CD4-positive, alpha-beta T cell treated with Interleukin-17A for 4 hours (primary cell): Measurements from ENCODE around the gene IFNA14.
A peak's percentile ranks its signal among the peaks of the same experiment; 100 is the strongest.
"Not testable (repeated sequence)": the region's sequence is repeated elsewhere in the genome, so short reads cannot be mapped to it uniquely, and the experiment has no call there.

Source experiments
- DNase-seq: peaks from one replicate; pipeline ENCODE4 v3.0.0-alpha.2; 2020; ENCODE audit warnings: mixed read lengths

IFNA14 gene

GRCh38 chr9:21239911-21240310 lies at the start of gene IFNA14:
Gene IFNA14 (minus strand): TSS chr9:21240005. CDS start chr9:21239935, 70 bp downstream.
- DNase-seq: no peak

DNA sequence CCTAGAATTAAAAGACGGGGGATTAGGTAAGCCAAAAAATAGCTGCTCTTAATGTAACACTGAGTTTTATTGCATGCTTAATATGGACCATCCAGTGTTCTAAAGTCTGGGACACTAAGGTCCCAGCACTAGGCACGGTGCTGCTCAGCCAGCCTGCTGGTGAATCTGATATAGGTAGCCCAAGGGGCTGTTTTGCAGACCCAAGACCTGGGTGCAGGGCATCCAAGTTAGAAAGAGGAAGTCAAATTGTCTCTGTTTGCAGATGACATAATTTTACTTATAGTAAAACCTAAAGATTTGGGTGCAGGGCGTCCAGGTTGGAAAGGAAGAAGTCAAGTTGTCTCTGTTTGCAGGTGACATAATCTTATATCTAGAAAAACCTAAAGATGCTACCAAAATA lies 47.5 kb upstream of the IFNA14 start:
- no peak for DNase-seq

GRCh38 chr9:21286659-21287058 lies 46.9 kb upstream of the IFNA14 start:
- no peak for DNase-seq

DNA sequence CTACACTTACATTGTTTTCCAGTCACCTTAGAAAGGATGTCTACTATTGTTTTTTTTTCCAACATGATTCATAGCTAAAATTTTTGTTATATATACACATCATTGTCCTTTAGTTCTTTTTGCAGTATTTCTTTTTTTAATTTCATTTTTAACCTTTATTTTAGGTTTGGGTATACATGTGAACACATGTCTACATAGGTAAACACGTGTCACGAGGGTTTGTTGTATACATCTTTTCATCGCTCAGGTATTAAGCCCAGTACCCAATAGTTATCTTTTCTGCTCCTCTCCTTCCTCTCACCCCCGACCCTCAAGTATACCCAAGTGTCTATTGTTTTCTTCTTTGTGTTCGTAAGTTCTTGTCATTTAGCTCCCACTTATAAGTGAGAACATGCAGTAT lies 46.3 kb upstream of the IFNA14 start:
- DNase-seq: no peak

- no peak for DNase-seq
Observed at GRCh38 chr9:21281275-21281674, 41.5 kb upstream of the IFNA14 start.

DNA sequence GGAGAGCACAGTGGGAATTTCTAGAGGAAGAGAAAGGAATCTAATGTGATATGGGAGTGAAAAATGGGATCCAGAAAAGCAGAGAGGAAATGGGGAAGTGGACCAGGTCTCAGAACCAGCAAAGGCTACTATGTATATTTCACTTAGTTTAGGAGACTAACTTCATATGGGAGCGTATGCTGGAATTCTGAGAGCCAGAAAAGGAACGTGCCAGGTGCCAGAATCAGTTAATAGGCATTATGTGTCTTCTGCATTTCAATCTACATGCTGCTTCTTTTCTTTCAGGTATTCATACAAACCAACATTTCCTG lies 28.5 kb upstream of the IFNA14 start:
- DNase-seq: no peak

DNA sequence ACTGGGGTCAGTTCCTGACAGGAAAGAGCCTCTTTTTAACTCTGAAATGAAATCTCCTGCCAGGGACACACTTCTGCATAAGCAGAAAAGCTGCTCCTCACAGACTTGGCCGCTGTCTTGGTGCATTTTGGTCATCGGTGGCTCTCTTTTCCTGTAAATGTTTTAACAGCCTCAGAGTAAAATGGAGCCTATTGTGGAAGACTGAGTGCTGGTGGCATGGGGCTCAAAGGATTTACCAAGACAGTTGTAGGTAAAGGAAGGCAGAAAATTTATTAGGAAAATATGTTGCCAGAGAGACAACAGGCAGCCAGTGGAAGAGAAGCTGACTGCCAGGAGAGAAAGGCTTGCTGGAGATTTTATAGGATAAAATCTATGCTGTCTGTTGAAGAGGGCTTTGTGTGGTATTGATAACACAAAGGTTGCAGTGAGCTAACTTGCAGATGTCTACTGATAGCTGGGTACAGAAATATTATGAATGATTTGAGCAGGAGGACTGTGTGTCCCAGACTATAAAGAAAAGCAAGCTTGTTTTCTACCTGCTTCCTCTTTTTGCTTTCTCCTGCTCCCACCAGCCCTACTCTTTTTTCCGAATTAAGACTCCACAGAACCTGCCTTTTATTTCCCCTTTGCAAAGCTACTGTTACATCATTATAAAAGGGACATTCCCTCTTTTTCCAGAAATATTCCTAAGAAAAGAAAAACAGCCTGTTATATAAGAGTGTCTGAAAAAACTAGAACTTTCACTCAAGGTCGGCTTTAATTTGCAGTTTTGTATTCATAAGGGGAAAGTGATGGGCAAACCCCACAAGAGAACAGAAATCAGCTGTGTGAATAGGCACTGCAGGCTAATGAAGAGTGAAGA lies 27.9 kb upstream of the IFNA14 start:
- no peak for DNase-seq

DNA sequence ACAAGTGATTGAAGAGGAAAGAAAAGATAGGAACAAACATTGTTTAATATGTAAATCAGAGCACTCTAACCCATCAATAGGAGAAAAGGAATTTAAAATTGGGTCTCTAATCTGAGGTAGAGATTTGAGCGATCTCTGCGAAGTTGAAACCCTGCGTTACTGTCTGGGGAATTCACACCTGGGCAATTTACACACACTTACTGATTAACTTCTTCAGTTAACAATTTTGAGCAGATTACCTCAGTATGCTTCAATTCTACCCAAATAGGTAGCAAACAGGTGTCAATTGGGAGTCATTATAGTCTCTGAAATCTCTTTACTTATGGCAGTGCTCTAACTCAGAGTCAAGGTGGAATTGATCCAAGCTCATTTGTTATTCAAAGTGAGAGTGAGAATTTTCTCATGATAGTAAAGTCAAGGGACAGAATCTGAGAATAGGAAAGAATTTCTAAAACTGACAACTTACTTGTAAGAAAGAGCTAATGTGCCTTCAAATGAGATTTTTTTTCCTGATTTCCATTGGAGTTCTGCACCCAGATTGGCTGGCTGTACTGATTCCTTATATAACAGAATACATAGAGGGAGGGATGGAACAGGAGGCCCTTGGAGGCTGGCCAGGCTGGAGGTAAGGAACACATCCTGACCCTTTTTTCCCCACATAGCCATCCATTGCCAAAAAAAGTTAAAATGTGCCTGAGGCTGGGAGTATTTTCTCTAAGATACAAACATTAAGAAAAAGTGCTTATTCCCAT lies 27.1 kb upstream of the IFNA14 start:
- DNase-seq: no peak

GRCh38 chr9:21265421-21266189 lies 25.8 kb upstream of the IFNA14 start:
- no peak for DNase-seq

- no peak for DNase-seq
Observed at GRCh38 chr9:21255538-21256212, 15.9 kb upstream of the IFNA14 start.

- peak; percentile 12 for DNase-seq
Observed at GRCh38 chr9:21252721-21253547, 13.1 kb upstream of the IFNA14 start.

DNA sequence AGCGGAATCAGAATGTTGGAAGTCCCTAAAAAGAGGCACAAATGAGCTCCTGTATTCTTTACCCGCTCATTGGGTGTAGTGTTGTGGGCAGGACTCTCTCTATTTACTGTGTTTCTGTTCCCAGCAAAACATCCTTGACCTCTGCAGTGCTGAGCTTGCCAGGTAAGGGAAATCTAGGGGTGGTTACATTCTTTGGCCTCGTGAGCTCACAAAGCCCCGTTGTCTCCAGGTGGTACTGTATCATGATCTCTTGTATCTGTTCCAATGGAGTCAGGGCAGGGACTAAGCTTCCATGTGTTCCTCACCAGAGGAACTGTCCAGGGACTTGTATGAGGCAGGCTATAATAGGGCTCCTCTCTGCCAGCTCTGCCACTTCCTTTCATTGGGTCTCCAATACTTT lies 11.8 kb upstream of the IFNA14 start:
- DNase-seq: no peak

DNA sequence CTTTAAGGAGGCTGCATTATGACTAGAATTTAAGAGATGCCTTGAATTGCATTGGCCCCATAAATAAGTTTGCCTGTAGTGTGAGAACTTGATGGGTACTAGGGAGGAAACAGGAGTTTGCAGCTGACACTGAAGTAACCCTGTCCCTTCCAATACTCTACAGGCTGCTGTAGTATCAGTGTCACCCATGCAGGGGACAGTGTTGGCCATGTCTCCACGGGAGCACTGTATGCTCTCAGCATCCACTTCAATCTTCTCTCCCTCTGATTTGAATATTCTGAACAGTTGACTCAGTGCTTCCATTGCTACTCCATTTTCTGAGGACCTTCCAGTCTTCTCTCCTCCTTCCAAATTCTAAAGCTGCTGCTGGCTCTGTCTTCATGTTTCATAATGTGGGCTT lies 11.4 kb upstream of the IFNA14 start:
- no peak for DNase-seq

DNA sequence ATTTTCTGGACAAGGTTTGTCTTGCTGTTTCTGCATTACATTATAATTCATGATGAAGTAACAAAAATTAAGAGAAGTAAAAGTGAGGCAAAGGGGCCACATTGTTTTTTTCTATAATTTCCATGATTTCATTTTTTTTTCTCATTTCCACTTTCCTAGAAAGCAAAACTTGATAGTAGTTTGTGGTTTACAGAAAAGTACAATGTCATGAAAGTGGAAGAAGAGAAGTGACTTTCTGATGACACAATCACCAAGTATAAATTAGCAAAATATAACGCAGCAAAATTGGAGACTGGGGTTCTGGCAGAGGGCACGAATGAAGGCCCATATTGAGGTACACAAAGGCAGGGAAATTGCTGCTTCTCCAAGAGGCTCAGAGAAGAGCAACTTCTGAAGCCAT lies 5.0 kb upstream of the IFNA14 start:
- DNase-seq: no peak

- DNase-seq: not testable (repeated sequence)
Observed at GRCh38 chr9:21236360-21236714, 3.5 kb downstream of the IFNA14 start.

- peak; percentile 35 for DNase-seq
Observed at GRCh38 chr9:21235468-21236359, 4.1 kb downstream of the IFNA14 start.

GRCh38 chr9:21234153-21234687 lies 5.6 kb downstream of the IFNA14 start:
- no peak for DNase-seq

DNA sequence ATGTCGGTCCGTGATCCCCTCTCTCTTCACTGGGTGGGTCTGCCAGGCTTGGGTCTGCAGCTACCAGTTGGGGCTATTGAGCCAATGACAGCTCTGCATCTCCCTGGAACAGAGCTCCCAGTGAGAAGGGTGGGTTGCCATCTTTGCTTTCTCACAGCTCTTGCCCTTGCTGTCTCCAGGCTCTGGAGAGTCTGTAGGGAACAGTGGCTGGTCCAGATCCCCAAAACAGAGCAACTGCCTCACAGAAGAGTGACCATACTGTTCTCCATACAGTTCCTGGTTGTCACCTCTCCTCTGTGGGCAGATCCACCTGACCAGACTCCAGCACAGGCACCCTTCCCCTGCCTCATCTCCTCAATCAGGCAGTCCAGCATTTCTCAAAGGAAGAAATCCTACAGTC lies 6.5 kb downstream of the IFNA14 start:
- DNase-seq: no peak

DNA sequence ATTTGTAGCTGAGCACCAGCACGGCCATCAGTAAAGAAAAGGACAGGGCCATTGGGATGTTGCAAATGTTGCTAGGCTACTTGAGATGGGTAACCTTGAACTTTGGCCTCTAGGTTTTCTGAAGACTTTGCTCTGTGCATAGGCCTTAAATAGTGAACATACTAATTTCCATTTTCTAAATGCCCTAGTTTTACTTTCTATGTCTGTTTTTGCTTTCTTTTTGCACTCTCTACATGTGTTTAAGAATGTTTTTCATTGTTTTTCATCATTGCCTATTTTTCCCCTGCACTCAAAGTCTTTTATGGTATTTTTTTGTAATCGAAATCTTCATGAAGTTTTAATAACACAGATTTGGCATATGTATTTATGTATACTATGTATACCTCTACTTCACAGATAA lies 11.7 kb downstream of the IFNA14 start, which contains the start of gene IFNA17:
IFNA17 (minus strand) TSS at position 101 of the 400 bp plus-strand sequence; CDS start at position 52, 49 bp downstream.
- DNase-seq: no peak

- DNase-seq: not testable (repeated sequence)
Observed at GRCh38 chr9:21217211-21217610, 22.6 kb downstream of the IFNA14 start, which contains the start of gene IFNA16. Gene IFNA16 (minus strand): TSS chr9:21217311. CDS start chr9:21217305, 6 bp downstream.
